Measurements from ENCODE around the gene VTI1A. TPM values are rescaled to one million over a fixed set of nuclear protein-coding genes. Genes with fewer than 3 reads are reported as not detected.

VTI1A gene
- total RNA-seq, 1 experiment from 2014 or later, result 22.0 TPM

DNA sequence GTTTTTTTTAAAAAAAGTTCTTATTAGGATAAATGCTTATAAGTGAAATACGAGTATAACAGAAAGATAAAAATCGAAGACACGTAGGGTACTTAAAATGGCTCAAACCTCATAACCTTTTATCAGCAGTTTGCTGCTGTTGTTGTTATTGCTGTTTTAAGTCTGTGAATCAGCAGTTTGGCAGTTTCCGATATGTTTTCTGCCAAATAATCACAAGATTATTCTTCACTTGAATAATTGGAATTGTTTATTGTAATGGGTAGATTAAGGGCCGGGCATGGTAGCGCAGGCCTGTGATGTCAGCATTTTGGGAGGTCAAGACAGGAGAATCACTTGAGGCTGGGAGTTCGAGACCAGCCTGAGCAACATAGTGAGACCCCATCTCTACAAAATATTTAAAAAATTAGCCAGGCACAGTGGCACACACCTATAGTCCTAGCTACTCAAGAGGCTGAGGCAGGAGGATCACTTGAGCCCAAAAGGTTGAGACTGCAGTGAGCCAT lies 177.6 kb downstream of the VTI1A start:
- Mint-ChIP-seq H3K36me3 (ENCODE audit: insufficient read depth in 1 of 3, low read depth in 3 of 3) (no peaks in the 10 kb centered on the region), H3K9me3 (no peaks in the 10 kb centered on the region), H3K4me1 (peaks cover 5 to 6% of the 10 kb centered on the region in 2 experiments), H3K4me3 (no peak overlapping the region), H3K27ac (peak overlapping the region in 1 of 3 experiments; percentile 74; a peak in 1 of 7 replicates), H3K27me3 (ENCODE audit: low read depth) (no peaks in the 10 kb centered on the region)
- TF ChIP-seq CTCF (conservative IDR thresholded peaks at IDR 0.05), result no peak
- no peak overlapping the region for H4K91ac ChIP-seq (ENCODE audit: insufficient read length, low read depth, low read length)
- no peak overlapping the region for H2BK15ac ChIP-seq (ENCODE audit: low read depth, low read length)
- H3K27me3 ChIP-seq (ENCODE audit: insufficient read depth, low read length), result no peaks in the 10 kb centered on the region
- H2BK5ac ChIP-seq (ENCODE audit: insufficient read length, low read length), result no peak overlapping the region
- no peak overlapping the region for H3K9ac ChIP-seq (ENCODE audit: extremely low read depth, insufficient read length, low read length)
- H3K23me2 ChIP-seq (ENCODE audit: insufficient read length, low read depth, low read length, poor library complexity, severe bottlenecking), result no peaks in the 10 kb centered on the region
- H3K4me1 ChIP-seq (ENCODE audit: insufficient read depth, low read length), result no peaks in the 10 kb centered on the region
- no peak overlapping the region for H3T11ph ChIP-seq (ENCODE audit: low read length)
- no peak overlapping the region for H4K8ac ChIP-seq (replicated peaks; ENCODE audit: insufficient read length, low read depth, low read length)
- no peaks in the 10 kb centered on the region for H4K20me1 ChIP-seq (ENCODE audit: control insufficient read depth, insufficient read depth, insufficient read length)
- no peak overlapping the region for H2AFZ ChIP-seq (ENCODE audit: low read length)
- H3K23ac ChIP-seq (ENCODE audit: insufficient read length, low read depth, low read length), result no peak overlapping the region
- no peaks in the 10 kb centered on the region for H3K9me3 ChIP-seq (ENCODE audit: control insufficient read depth, low read depth, low read length)
- H3K56ac ChIP-seq (ENCODE audit: insufficient read length, low read depth, low read length), result no peak overlapping the region
- H2AK5ac ChIP-seq (ENCODE audit: insufficient read length, low read length), result no peak overlapping the region
- no peak overlapping the region for H3K27ac ChIP-seq (ENCODE audit: insufficient read length, low read depth, low read length)
- no peak overlapping the region for H2BK120ac ChIP-seq (ENCODE audit: low read depth, low read length, poor library complexity, severe bottlenecking)
- H2BK12ac ChIP-seq (ENCODE audit: insufficient read length, low read depth, low read length), result no peak overlapping the region
- WGBS (ENCODE audit: extremely low coverage, insufficient read length, low lambda C conversion rate), result no CpG with 5 or more reads among the region's 7 CpGs
- H2BK20ac ChIP-seq (ENCODE audit: low read depth, low read length, poor library complexity, severe bottlenecking), result no peak overlapping the region
- no peak overlapping the region for H3K14ac ChIP-seq (ENCODE audit: insufficient read depth, low read length)
- no peaks in the 10 kb centered on the region for H3K79me1 ChIP-seq (ENCODE audit: insufficient read depth, low read depth, low read length, poor library complexity, severe bottlenecking)
- no peak overlapping the region for H3K4ac ChIP-seq (ENCODE audit: low read depth, low read length)
- no peak for DNase-seq
- no peaks in the 10 kb centered on the region for H3K79me2 ChIP-seq (ENCODE audit: insufficient read depth, low read length)
- H3K4me2 ChIP-seq (ENCODE audit: insufficient read depth, insufficient read length, low read length), result no peak overlapping the region
- H4K5ac ChIP-seq (ENCODE audit: insufficient read length, low read depth, low read length), result no peak overlapping the region
- no peak overlapping the region for H3K18ac ChIP-seq (ENCODE audit: insufficient read length, low read depth, low read length)

All from H9 (cell line).